Measurements from ENCODE around the gene KCNMA1.

DNA sequence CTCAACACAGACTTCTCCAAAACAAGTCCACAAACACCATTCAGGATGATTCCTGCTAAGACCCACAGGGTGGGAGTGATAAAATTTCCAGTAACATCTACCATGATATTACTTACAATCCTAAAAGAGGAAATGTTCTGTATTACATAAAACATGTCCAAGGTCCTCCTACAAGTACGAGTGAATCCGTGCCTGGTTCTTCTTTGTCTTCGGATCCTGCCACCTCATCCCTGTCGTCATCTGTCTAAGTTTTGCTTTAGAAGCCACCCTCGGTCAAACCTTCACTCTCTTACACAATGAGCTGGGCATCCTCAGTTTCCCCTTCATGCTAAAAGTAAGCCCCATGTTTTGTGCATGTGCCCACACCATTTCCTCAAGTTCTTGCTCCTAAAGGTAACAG is 279.0 kb downstream of the KCNMA1 start:
- TF ChIP-seq CTCF (conservative IDR thresholded peaks at IDR 0.05) (no peak), EZH2 (IDR thresholded peaks at IDR 0.05; ENCODE audit: low read depth) (no peak)

Measured in PC-9 (cell line).